ENCODE measurements around the gene NIPBL. TPM values are rescaled to one million over a fixed set of nuclear protein-coding genes. Genes with fewer than 3 reads are reported as not detected.

NIPBL gene
- total and polyA plus RNA-seq, 4 experiments from 2014 or later = 3.8 to 110 (median 74.4) TPM

DNA sequence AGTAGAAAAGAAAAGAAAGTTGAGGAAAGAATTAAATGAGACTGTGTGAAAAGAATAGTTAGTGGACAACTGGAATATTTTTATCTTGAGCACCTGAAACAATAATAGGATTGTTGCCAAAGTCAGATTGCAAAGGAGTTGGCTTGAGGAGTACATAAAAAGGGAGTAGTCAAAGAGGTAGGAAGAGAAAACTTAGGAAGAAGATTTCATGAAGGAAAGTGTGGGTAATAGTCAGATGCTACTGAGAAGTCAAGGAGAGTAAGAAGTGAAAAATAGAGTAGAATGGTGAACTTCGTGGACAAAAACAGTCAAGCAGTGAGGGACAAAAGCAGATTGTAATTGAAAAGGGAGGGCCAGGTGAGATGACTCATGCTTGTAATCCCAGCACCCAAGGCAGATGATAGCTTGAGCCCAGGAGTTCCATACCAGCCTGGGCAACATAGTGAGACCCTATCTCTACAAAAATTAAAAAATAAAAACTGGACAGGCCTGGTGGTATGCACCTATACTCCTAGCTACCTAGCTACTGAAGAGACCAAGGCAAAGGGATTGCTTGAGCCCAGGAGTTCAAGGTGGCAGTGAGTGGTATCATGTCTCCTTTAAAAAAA lies 178.9 kb downstream of the NIPBL start:
- Histone ChIP-seq H3K4me1 (ENCODE audit: insufficient read depth, low read length) (no peaks in the 10 kb centered on the region), H3K9me3 (ENCODE audit: control insufficient read depth in 1 of 2, low read length in 2 of 2) (no peaks in the 10 kb centered on the region), H3K27ac (ENCODE audit: low read depth, low read length) (no peak overlapping the region), H3K4me3 (ENCODE audit: low read length in 2 of 2) (no peak overlapping the region), H3K36me3 (ENCODE audit: insufficient read depth, low read length) (peaks cover 47% of the 10 kb centered on the region), H3K27me3 (ENCODE audit: insufficient read depth, low read length) (no peaks in the 10 kb centered on the region)
- DNase-seq = no peak
- ChIA-PET CTCF (ENCODE audit: partially characterized antibody) (interaction anchor here (0.7 kb wide), 1 partner anchor 100 kb away, joined by 3 read pairs; no protein-coding TSS in a partner anchor), POLR2A (ENCODE audit: partially characterized antibody) (no interaction called here)
- Mint-ChIP-seq H3K4me1 (no peaks in the 10 kb centered on the region), H3K27ac (peak overlapping the region in 4 of 7 donors; percentile 1 to 49 (median 26)), H3K9me3 (no peaks in the 10 kb centered on the region), H3K27me3 (no peaks in the 10 kb centered on the region), H3K36me3 (peaks cover 40 to 81% of the 10 kb centered on the region in 2 donors), H3K4me3 (no peak overlapping the region)
- intact Hi-C loops (cut with micrococcal nuclease) = no loop called here

DNA sequence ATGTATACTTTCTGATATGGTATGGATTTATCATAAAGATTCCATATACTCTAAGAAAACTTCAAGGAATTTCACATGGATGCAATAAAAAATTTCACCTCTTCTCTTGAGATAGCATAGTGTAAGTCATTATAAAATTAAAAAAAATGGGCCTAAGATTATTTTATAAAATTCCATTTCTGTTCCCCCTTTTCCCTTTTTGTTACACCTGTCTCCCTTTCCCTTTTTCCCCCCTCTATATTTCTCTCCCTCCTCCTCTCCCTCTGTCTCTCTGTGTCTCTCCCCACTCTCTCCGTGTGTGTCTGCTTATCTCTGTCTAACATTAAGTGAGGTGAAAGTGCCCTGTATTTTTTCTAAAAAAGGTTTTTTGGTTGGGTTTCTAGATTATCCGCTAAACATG lies 180.2 kb downstream of the NIPBL start:
- Mint-ChIP-seq H3K27ac (peak overlapping the region in 1 of 7 donors; percentile 68), H3K27me3 (no peaks in the 10 kb centered on the region), H3K36me3 (peaks cover 44 to 78% of the 10 kb centered on the region in 2 donors), H3K4me3 (no peak overlapping the region), H3K9me3 (no peaks in the 10 kb centered on the region), H3K4me1 (no peaks in the 10 kb centered on the region)
- no peaks in the 10 kb centered on the region for H3K27me3 ChIP-seq (ENCODE audit: insufficient read depth, low read length)
- no peak for DNase-seq
- H3K4me3 ChIP-seq (ENCODE audit: low read length in 2 of 2) = no peak overlapping the region
- POLR2A ChIA-PET (ENCODE audit: partially characterized antibody) = interaction anchor here (0.6 kb wide), 1 partner anchor 26 kb away, joined by 3 read pairs; no protein-coding TSS in a partner anchor
- CTCF ChIA-PET (ENCODE audit: partially characterized antibody) = no interaction called here
- no peaks in the 10 kb centered on the region for H3K9me3 ChIP-seq (ENCODE audit: control insufficient read depth in 1 of 2, low read length in 2 of 2)
- no peak overlapping the region for H3K27ac ChIP-seq (ENCODE audit: low read depth, low read length)
- H3K4me1 ChIP-seq (ENCODE audit: insufficient read depth, low read length) = no peaks in the 10 kb centered on the region
- intact Hi-C loops (cut with micrococcal nuclease) = no loop called here
- H3K36me3 ChIP-seq (ENCODE audit: insufficient read depth, low read length) = peaks cover 49% of the 10 kb centered on the region

DNA sequence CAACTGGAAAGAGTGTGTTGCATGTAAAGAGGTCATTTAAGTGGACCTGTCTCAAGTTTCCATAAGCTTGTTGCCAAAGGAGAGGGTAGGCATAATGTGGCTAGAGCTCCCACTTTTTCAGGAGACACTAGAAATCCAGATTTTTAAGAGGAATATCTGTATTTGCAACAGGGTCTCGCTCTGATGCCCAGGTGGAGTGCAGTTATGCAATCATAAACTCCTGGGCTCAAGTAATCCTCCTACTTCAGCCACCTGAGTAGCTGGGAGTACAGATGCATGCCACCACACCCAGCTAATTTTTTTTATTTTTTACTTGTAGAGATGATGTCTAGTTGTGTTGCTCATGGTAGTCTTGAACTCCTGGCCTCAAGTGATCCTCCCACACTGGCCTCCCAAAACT lies 183.5 kb downstream of the NIPBL start:
- no peaks in the 10 kb centered on the region for H3K4me1 Mint-ChIP-seq
- intact Hi-C loops (cut with micrococcal nuclease) = no loop called here
- no peak overlapping the region for H3K4me3 Mint-ChIP-seq
- H3K27me3 Mint-ChIP-seq = no peaks in the 10 kb centered on the region
- Histone ChIP-seq H3K4me3 (ENCODE audit: low read length in 2 of 2) (no peak overlapping the region), H3K27me3 (ENCODE audit: insufficient read depth, low read length) (no peaks in the 10 kb centered on the region), H3K9me3 (ENCODE audit: control insufficient read depth in 1 of 2, low read length in 2 of 2) (no peaks in the 10 kb centered on the region), H3K36me3 (ENCODE audit: insufficient read depth, low read length) (peaks cover 58% of the 10 kb centered on the region), H3K27ac (ENCODE audit: low read depth, low read length) (no peak overlapping the region), H3K4me1 (ENCODE audit: insufficient read depth, low read length) (no peaks in the 10 kb centered on the region)
- ChIA-PET POLR2A (ENCODE audit: partially characterized antibody) (no interaction called here), CTCF (ENCODE audit: partially characterized antibody) (no interaction called here)
- H3K27ac Mint-ChIP-seq = peak overlapping the region in 1 of 7 donors; percentile 46
- no peak for DNase-seq
- no peaks in the 10 kb centered on the region for H3K9me3 Mint-ChIP-seq
- H3K36me3 Mint-ChIP-seq = peaks cover 41 to 75% of the 10 kb centered on the region in 2 donors

DNA sequence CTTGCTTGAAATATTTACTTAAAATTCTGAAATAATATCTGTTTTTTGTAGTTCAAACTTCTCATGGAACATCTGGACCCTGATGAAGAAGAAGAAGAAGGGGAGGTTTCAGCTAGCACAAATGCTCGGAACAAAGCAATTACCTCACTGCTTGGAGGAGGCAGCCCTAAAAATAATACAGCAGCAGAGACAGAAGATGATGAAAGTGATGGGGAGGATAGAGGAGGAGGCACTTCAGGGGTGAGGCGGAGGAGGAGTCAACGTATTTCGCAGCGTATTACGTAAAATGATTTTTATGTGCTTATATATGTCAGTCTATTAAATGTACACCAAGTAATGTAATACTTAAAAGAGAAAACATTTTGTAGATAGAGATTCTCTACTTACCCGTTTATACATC lies 187.2 kb downstream of the NIPBL start:
- no peak overlapping the region for H3K4me3 ChIP-seq (ENCODE audit: low read length in 2 of 2)
- no peak for DNase-seq
- Mint-ChIP-seq H3K27ac (no peak overlapping the region), H3K9me3 (no peaks in the 10 kb centered on the region), H3K4me1 (no peaks in the 10 kb centered on the region), H3K36me3 (peaks cover 31 to 50% of the 10 kb centered on the region in 2 donors), H3K27me3 (no peaks in the 10 kb centered on the region), H3K4me3 (no peak overlapping the region)
- H3K27me3 ChIP-seq (ENCODE audit: insufficient read depth, low read length) = no peaks in the 10 kb centered on the region
- intact Hi-C loops (cut with micrococcal nuclease) = no loop called here
- no peaks in the 10 kb centered on the region for H3K4me1 ChIP-seq (ENCODE audit: insufficient read depth, low read length)
- ChIA-PET POLR2A (ENCODE audit: partially characterized antibody) (no interaction called here), CTCF (ENCODE audit: partially characterized antibody) (no interaction called here)
- H3K9me3 ChIP-seq (ENCODE audit: control insufficient read depth in 1 of 2, low read length in 2 of 2) = no peaks in the 10 kb centered on the region
- H3K27ac ChIP-seq (ENCODE audit: low read depth, low read length) = no peak overlapping the region
- H3K36me3 ChIP-seq (ENCODE audit: insufficient read depth, low read length) = peaks cover 38% of the 10 kb centered on the region

DNA sequence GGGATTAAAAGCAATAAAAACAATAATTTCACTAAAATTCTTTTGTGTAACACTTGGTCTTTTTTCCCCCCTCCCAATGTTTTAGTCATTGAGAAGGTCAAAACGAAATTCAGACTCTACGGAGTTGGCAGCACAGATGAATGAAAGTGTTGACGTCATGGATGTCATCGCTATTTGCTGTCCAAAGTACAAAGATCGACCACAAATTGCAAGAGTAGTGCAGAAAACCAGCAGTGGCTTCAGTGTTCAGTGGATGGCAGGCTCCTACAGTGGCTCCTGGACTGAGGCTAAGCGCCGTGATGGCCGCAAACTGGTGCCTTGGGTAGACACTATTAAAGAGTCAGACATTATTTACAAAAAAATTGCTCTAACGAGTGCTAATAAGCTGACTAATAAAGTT lies 187.9 kb downstream of the NIPBL start:
- intact Hi-C loops (cut with micrococcal nuclease) = no loop called here
- H3K4me1 Mint-ChIP-seq = no peaks in the 10 kb centered on the region
- Histone ChIP-seq H3K27me3 (ENCODE audit: insufficient read depth, low read length) (no peaks in the 10 kb centered on the region), H3K9me3 (ENCODE audit: control insufficient read depth in 1 of 2, low read length in 2 of 2) (no peaks in the 10 kb centered on the region), H3K4me1 (ENCODE audit: insufficient read depth, low read length) (no peaks in the 10 kb centered on the region), H3K4me3 (ENCODE audit: low read length in 2 of 2) (no peak overlapping the region), H3K27ac (ENCODE audit: low read depth, low read length) (no peak overlapping the region), H3K36me3 (ENCODE audit: insufficient read depth, low read length) (peaks cover 38% of the 10 kb centered on the region)
- no peak for DNase-seq
- no peaks in the 10 kb centered on the region for H3K27me3 Mint-ChIP-seq
- no peaks in the 10 kb centered on the region for H3K9me3 Mint-ChIP-seq
- ChIA-PET POLR2A (ENCODE audit: partially characterized antibody) (no interaction called here), CTCF (ENCODE audit: partially characterized antibody) (no interaction called here)
- no peak overlapping the region for H3K4me3 Mint-ChIP-seq
- no peak overlapping the region for H3K27ac Mint-ChIP-seq
- H3K36me3 Mint-ChIP-seq = peaks cover 27 to 44% of the 10 kb centered on the region in 2 donors

DNA sequence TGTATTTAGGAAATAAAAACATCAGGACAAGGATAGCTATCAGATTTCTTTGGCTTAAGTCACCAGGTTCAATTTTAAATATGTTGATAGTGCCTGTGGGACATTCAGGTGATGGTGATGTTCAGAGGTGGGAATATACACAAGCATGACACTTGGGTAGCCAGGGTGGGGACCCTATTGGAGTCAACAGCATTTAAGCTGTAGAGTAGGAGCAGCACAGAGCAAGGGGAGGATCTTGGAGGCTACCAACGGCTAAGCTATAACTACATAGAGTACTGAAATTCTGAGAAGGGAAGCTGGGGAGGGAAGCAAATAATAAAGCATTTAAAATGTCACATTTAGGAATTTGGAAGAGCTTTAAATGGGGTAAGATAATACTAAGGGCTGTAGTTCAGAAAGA lies 194.9 kb downstream of the NIPBL start:
- ChIA-PET CTCF (ENCODE audit: partially characterized antibody) (interaction anchor here (1.7 kb wide), 1 partner anchor 9 kb away, joined by 5 read pairs; no protein-coding TSS in a partner anchor), POLR2A (ENCODE audit: partially characterized antibody) (interaction anchor here (1.2 kb wide), 1 partner anchor 9 kb away, joined by 3 read pairs; no protein-coding TSS in a partner anchor)
- H3K27ac Mint-ChIP-seq = no peak overlapping the region
- DNase-seq = no peak
- H3K4me3 Mint-ChIP-seq = no peak overlapping the region
- Histone ChIP-seq H3K36me3 (ENCODE audit: insufficient read depth, low read length) (no peaks in the 10 kb centered on the region), H3K27ac (ENCODE audit: low read depth, low read length) (no peak overlapping the region), H3K27me3 (ENCODE audit: insufficient read depth, low read length) (no peaks in the 10 kb centered on the region), H3K4me1 (ENCODE audit: insufficient read depth, low read length) (no peaks in the 10 kb centered on the region), H3K9me3 (ENCODE audit: control insufficient read depth in 1 of 2, low read length in 2 of 2) (no peaks in the 10 kb centered on the region), H3K4me3 (ENCODE audit: low read length in 2 of 2) (no peak overlapping the region)
- no peaks in the 10 kb centered on the region for H3K27me3 Mint-ChIP-seq
- H3K36me3 Mint-ChIP-seq = peaks cover 0 to under 1% of the 10 kb centered on the region in 2 donors
- H3K9me3 Mint-ChIP-seq = peaks cover 0 to 2% (median 0%) of the 10 kb centered on the region in 8 donors
- no peaks in the 10 kb centered on the region for H3K4me1 Mint-ChIP-seq
- intact Hi-C loops (cut with micrococcal nuclease) = no loop called here

DNA sequence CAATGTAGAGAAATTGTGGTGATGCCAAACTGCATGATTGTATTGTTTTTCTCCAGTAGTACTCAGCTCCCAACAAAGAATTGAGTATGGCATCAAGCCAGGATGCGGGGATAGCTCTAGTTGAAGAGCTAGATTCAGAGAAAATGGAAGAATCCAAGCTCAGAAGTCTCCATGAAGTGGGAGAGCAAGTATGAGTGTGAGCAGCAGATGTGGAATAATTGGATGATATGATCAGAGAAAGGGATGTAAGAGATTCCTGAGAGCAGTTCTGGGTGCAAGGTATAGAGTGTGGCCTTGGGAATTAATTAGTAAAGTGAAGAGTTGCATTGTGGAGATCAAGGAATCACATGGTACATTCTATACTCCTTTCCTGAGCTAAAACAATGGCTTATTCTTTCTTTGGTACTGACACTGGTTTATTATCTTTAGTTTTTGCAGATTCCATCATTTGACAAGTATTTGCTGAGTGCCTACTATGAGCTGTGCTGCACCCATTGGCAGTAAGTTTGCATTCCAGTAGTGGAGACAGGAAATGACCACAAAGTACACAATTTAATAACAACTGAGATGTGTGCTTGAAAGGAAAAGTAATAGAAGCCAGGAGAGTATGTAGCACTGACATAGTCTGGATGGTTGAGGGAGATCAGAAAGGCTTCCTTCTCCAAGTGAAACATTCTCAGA lies 195.5 kb downstream of the NIPBL start:
- H3K27me3 Mint-ChIP-seq = no peaks in the 10 kb centered on the region
- Histone ChIP-seq H3K36me3 (ENCODE audit: insufficient read depth, low read length) (no peaks in the 10 kb centered on the region), H3K27ac (ENCODE audit: low read depth, low read length) (no peak overlapping the region), H3K4me1 (ENCODE audit: insufficient read depth, low read length) (no peaks in the 10 kb centered on the region), H3K4me3 (ENCODE audit: low read length in 2 of 2) (no peak overlapping the region), H3K27me3 (ENCODE audit: insufficient read depth, low read length) (no peaks in the 10 kb centered on the region), H3K9me3 (ENCODE audit: control insufficient read depth in 1 of 2, low read length in 2 of 2) (no peaks in the 10 kb centered on the region)
- intact Hi-C loops (cut with micrococcal nuclease) = no loop called here
- no peak overlapping the region for H3K4me3 Mint-ChIP-seq
- H3K27ac Mint-ChIP-seq = no peak overlapping the region
- ChIA-PET POLR2A (ENCODE audit: partially characterized antibody) (interaction anchor here (1.2 kb wide), 1 partner anchor 8 kb away, joined by 3 read pairs; no protein-coding TSS in a partner anchor), CTCF (ENCODE audit: partially characterized antibody) (no interaction called here)
- DNase-seq = no peak
- H3K4me1 Mint-ChIP-seq = no peaks in the 10 kb centered on the region
- H3K36me3 Mint-ChIP-seq = no peaks in the 10 kb centered on the region
- H3K9me3 Mint-ChIP-seq = peaks cover 0 to 2% (median 0%) of the 10 kb centered on the region in 8 donors
